HepG2 (cell line): Measurements from ENCODE around the gene FAM228B. TPM values are rescaled to one million over a fixed set of nuclear protein-coding genes. Genes with fewer than 3 reads are reported as not detected.
A peak's percentile ranks its signal among the peaks of the same experiment; 100 is the strongest.

Source experiments
- ATAC-seq: fragments of 200-7000 bp; cut with Tn5 transposase; 3 replicates; pipeline ENCODE4 v1.9.1; 2020; ENCODE audit warnings: mild to moderate bottlenecking, moderate library complexity
- BruUV-seq: library from RNA; stranded (reverse); fragments of 400-500 nt; replicated peaks from 2 replicates; lab custom pipeline; 2021; lab: Mats Ljungman, UMichigan
- CTCF ChIA-PET: fragments of 300-600 bp; formaldehyde crosslinking; extraction: SDS; loops from one replicate; lab custom pipeline; 2021; ENCODE audit warnings: low total read pairs, inconsistent platforms, low intra/inter-chr PET ratio; lab: Yijun Ruan, JAX
- POLR2A ChIA-PET: fragments of 350-600 bp; sonication (Branson Sonifier 250); formaldehyde crosslinking; loops from one replicate; lab custom pipeline; 2020; ENCODE audit warnings: antibody characterized with exemption, inconsistent platforms; lab: Yijun Ruan, JAX
- DNase-seq: peaks from one replicate; pipeline ENCODE4 v3.0.0-alpha.2; 2015; ENCODE audit warnings: low spot score
- FAIRE-seq: peaks from 3 replicates; lab custom pipeline; 2011; peaks lifted over from hg19 to GRCh38; lab: Jason Lieb, UNC
- H2AFZ ChIP-seq: one replicate; pipeline ENCODE4 v1.6.1; 2011; ENCODE audit warnings: low read length, inconsistent platforms
- H3K27ac ChIP-seq: fragments of 300-600 bp; 3 replicates; pipeline ENCODE4 v1.8.0; 2011; ENCODE audit warnings: mixed run types, mild to moderate bottlenecking, mixed read lengths, low read length, inconsistent platforms; ENCODE audit not compliant: insufficient read depth; ENCODE audit errors: extremely low read length
- H3K27me3 ChIP-seq, 2 experiments: fragments of 200-600 bp in 1 of 2; 2 replicates in 1 of 2; 3 replicates in 1 of 2; pipeline versions ENCODE4 v1.6.0 to v1.8.0; 2011; ENCODE audit warnings: low read length in 2 of 2, mild to moderate bottlenecking in 2 of 2, moderate library complexity in 2 of 2, inconsistent platforms in 1 of 2; ENCODE audit not compliant: insufficient read depth in 2 of 2, control insufficient read depth in 1 of 2
- H3K36me3 ChIP-seq, 2 experiments: fragments of 200-600 bp in 1 of 2; replicated peaks in 1 of 2; 2 replicates in 1 of 2; 3 replicates in 1 of 2; pipeline versions ENCODE4 v1.5.1 to v1.8.0; 2011; ENCODE audit warnings: low read length in 2 of 2, inconsistent platforms in 1 of 2; ENCODE audit not compliant: insufficient read depth in 2 of 2, control insufficient read depth in 1 of 2
- H3K4me1 ChIP-seq: 2 replicates; pipeline ENCODE4 v1.5.1; 2012; ENCODE audit warnings: low read length, inconsistent platforms; ENCODE audit not compliant: insufficient read depth
- H3K4me2 ChIP-seq: 2 replicates; pipeline ENCODE4 v1.6.0; 2011; ENCODE audit warnings: low read depth, low read length, inconsistent platforms
- H3K4me3 ChIP-seq, 3 experiments: fragments of 200-600 bp in 1 of 3; sonication (generic), shearing (Covaris generic) in 1 of 3; replicated peaks in 1 of 3; 2 replicates each; pipeline ENCODE4 v1.5.1; 2011 to 2016; ENCODE audit warnings: low read length in 3 of 3, inconsistent platforms in 2 of 3, low read depth in 2 of 3, mild to moderate bottlenecking in 2 of 3, control low read depth in 1 of 3, mixed read lengths in 1 of 3; ENCODE audit not compliant: insufficient read depth in 1 of 3
- H3K79me2 ChIP-seq: one replicate; pipeline ENCODE4 v1.6.1; 2011; ENCODE audit warnings: low read length, inconsistent platforms; ENCODE audit not compliant: insufficient read depth
- H3K9ac ChIP-seq: 2 replicates; pipeline ENCODE4 v1.6.0; 2011; ENCODE audit warnings: mild to moderate bottlenecking, low read depth, low read length, inconsistent platforms; ENCODE audit not compliant: insufficient read depth
- H3K9me3 ChIP-seq: 2 replicates; pipeline ENCODE4 v1.5.1; 2012; ENCODE audit warnings: mild to moderate bottlenecking, low read length
- H4K20me1 ChIP-seq: 2 replicates; pipeline ENCODE4 v1.6.0; 2011; ENCODE audit warnings: inconsistent platforms, mild to moderate bottlenecking, low read length, moderate library complexity; ENCODE audit not compliant: insufficient read depth
- ATM ChIP-seq: fragments of 450-650 bp; IDR thresholded peaks from 2 replicates; pipeline ENCODE4 v1.7.1; 2017; ENCODE audit warnings: mild to moderate bottlenecking, borderline replicate concordance
- FOXP1 ChIP-seq, 2 experiments: fragments of 450-650 bp in 1 of 2; IDR thresholded peaks; 2 replicates each; pipeline ENCODE4 v1.6.1; 2017 to 2018; ENCODE audit warnings: antibody characterized with exemption in 1 of 2
- HMG20A ChIP-seq: IDR thresholded peaks from 2 replicates; pipeline ENCODE4 v1.6.1; 2016; ENCODE audit warnings: borderline replicate concordance
- HOXA3 ChIP-seq: sonication (generic); formaldehyde crosslinking; IDR thresholded peaks from 2 replicates; pipeline ENCODE4 v1.5.0; 2020; ENCODE audit warnings: missing genetic modification reagents
- MAX ChIP-seq: IDR thresholded peaks from 2 replicates; pipeline ENCODE4 v1.6.1; 2012; ENCODE audit warnings: inconsistent platforms
- MTA1 ChIP-seq: sonication (generic); formaldehyde crosslinking; IDR thresholded peaks from 2 replicates; pipeline ENCODE4 v1.4.0; 2020; ENCODE audit warnings: missing genetic modification reagents, mild to moderate bottlenecking, borderline replicate concordance
- MXI1 ChIP-seq: IDR thresholded peaks from 3 replicates; pipeline ENCODE4 v1.6.1; 2012; ENCODE audit warnings: low read depth, low read length, inconsistent platforms, borderline replicate concordance
- NPAS2 ChIP-seq: sonication (generic); formaldehyde crosslinking; IDR thresholded peaks from 2 replicates; pipeline ENCODE4 v1.8.0; 2022; ENCODE audit warnings: mild to moderate bottlenecking, missing genetic modification reagents, borderline replicate concordance
- SRSF9 ChIP-seq: fragments of 200-400 bp; formaldehyde crosslinking; IDR thresholded peaks from 2 replicates; pipeline ENCODE4 v1.6.1; 2018; ENCODE audit warnings: borderline replicate concordance, mild to moderate bottlenecking, low read depth, low read length; ENCODE audit not compliant: insufficient read depth, poor library complexity, severe bottlenecking
- ZNF263 ChIP-seq: sonication (generic); formaldehyde crosslinking; IDR thresholded peaks from 2 replicates; pipeline ENCODE4 v1.4.0; 2020; ENCODE audit warnings: missing genetic modification reagents
- ZNF350 ChIP-seq: sonication (generic); formaldehyde crosslinking; IDR thresholded peaks from 2 replicates; pipeline ENCODE4 v1.4.0; 2020; ENCODE audit warnings: mild to moderate bottlenecking, low read depth, missing genetic modification reagents, borderline replicate concordance
- ZNF570 ChIP-seq: sonication (generic); formaldehyde crosslinking; IDR thresholded peaks from 2 replicates; pipeline ENCODE4 v1.4.0; 2020; ENCODE audit warnings: mild to moderate bottlenecking, missing genetic modification reagents, borderline replicate concordance
- WGBS: methylation state at CpG from one replicate; pipeline ENCODE4 v1.1.6; 2017; ENCODE audit warnings: low lambda C conversion rate; 5-methylcytosine and 5-hydroxymethylcytosine counted together
- in situ Hi-C: cut with HindIII; loops from 2 replicates; pipeline ENCODE4 v1.10.0; 2017; ENCODE audit warnings: low pct_unique_long_range_greater_than_20kb; ENCODE audit not compliant: extremely low pct_ligation_motif_present
- intact Hi-C: fragments of 100-400 bp; cut with micrococcal nuclease; formaldehyde crosslinking; loops from one replicate; pipeline ENCODE4 v1.10.0; 2022; ENCODE audit not compliant: unreplicated experiment
- polyA plus RNA-seq, 8 experiments: library from polyadenylated mRNA; depleted of rRNA in 3 of 8; stranded (reverse) in 7 of 8; unstranded in 1 of 8; fragments of >200 nt; fragmentation: Illumina TruSeq in 4 of 8; extraction: Trizol in 4 of 8; gene quantifications; 2 replicates each; pipeline versions ENCODE4 v1.2.1 to v1.2.3, GENCODE V29; 2011 to 2016; ENCODE audit warnings: low read depth in 4 of 8, missing spikeins in 1 of 8, mixed read lengths in 1 of 8; ENCODE audit not compliant: insufficient read depth in 1 of 8
- total RNA-seq, 5 experiments: library from RNA; depleted of rRNA; stranded (reverse); fragments of >200 nt; fragmentation: Illumina TruSeq; extraction: Trizol; gene quantifications; 2 replicates each; pipeline ENCODE4 v1.2.3, GENCODE V29; 2016; ENCODE audit warnings: low read depth in 1 of 5
- TF ChIP-seq, protein P1 (sequence below): sonication (generic); formaldehyde crosslinking; IDR thresholded peaks from one replicate; pipeline ENCODE4 v1.5.1; 2020; ENCODE audit warnings: mild to moderate bottlenecking, missing genetic modification reagents; ENCODE audit errors: not compliant biosample characterization

The FAM228B gene
- total and polyA plus RNA-seq, 2 of the 13 experiments (the other 11 are each of a cell fraction or from before 2014, with no cell fraction given) = 0.79 to 1.1 TPM

GRCh38 chr2:24084386-24085199 lies 38.7 kb upstream of the FAM228B start, which contains the start of gene TP53I3:
Gene TP53I3, minus strand, starts transcription at chr2:24084834. Its CDS starts 508 bp downstream, at chr2:24084326.
- WGBS = 3% methylated on average over 13 of the region's 44 CpGs
- BruUV-seq = TSS peak; percentile 56
- FAIRE-seq = peak; percentile 63
- TF ChIP-seq ZNF350 = peak; percentile 85; the same call in 1 of the 2 replicates
- no peak for TF ChIP-seq NPAS2 (CRISPR knock-in tag)
- no peak; the same call in 1 of the 2 replicates for TF ChIP-seq MTA1 (CRISPR knock-in tag)
- no peak for TF ChIP-seq SRSF9
- TF ChIP-seq ATM = no peak
- TF ChIP-seq HMG20A = no peak
- TF ChIP-seq HOXA3 (CRISPR knock-in tag) = peak; percentile 11
- TF ChIP-seq ZNF570 (CRISPR knock-in tag) = no peak
- TF ChIP-seq MXI1 = no peak; the same call in 2 of the 3 replicates
- no peak for TF ChIP-seq FOXP1 (IDR thresholded peaks at IDR 0.05)
- no peak for TF ChIP-seq FOXP1 (CRISPR knock-in tag; IDR thresholded peaks at IDR 0.05)
- TF ChIP-seq, protein P1, sequence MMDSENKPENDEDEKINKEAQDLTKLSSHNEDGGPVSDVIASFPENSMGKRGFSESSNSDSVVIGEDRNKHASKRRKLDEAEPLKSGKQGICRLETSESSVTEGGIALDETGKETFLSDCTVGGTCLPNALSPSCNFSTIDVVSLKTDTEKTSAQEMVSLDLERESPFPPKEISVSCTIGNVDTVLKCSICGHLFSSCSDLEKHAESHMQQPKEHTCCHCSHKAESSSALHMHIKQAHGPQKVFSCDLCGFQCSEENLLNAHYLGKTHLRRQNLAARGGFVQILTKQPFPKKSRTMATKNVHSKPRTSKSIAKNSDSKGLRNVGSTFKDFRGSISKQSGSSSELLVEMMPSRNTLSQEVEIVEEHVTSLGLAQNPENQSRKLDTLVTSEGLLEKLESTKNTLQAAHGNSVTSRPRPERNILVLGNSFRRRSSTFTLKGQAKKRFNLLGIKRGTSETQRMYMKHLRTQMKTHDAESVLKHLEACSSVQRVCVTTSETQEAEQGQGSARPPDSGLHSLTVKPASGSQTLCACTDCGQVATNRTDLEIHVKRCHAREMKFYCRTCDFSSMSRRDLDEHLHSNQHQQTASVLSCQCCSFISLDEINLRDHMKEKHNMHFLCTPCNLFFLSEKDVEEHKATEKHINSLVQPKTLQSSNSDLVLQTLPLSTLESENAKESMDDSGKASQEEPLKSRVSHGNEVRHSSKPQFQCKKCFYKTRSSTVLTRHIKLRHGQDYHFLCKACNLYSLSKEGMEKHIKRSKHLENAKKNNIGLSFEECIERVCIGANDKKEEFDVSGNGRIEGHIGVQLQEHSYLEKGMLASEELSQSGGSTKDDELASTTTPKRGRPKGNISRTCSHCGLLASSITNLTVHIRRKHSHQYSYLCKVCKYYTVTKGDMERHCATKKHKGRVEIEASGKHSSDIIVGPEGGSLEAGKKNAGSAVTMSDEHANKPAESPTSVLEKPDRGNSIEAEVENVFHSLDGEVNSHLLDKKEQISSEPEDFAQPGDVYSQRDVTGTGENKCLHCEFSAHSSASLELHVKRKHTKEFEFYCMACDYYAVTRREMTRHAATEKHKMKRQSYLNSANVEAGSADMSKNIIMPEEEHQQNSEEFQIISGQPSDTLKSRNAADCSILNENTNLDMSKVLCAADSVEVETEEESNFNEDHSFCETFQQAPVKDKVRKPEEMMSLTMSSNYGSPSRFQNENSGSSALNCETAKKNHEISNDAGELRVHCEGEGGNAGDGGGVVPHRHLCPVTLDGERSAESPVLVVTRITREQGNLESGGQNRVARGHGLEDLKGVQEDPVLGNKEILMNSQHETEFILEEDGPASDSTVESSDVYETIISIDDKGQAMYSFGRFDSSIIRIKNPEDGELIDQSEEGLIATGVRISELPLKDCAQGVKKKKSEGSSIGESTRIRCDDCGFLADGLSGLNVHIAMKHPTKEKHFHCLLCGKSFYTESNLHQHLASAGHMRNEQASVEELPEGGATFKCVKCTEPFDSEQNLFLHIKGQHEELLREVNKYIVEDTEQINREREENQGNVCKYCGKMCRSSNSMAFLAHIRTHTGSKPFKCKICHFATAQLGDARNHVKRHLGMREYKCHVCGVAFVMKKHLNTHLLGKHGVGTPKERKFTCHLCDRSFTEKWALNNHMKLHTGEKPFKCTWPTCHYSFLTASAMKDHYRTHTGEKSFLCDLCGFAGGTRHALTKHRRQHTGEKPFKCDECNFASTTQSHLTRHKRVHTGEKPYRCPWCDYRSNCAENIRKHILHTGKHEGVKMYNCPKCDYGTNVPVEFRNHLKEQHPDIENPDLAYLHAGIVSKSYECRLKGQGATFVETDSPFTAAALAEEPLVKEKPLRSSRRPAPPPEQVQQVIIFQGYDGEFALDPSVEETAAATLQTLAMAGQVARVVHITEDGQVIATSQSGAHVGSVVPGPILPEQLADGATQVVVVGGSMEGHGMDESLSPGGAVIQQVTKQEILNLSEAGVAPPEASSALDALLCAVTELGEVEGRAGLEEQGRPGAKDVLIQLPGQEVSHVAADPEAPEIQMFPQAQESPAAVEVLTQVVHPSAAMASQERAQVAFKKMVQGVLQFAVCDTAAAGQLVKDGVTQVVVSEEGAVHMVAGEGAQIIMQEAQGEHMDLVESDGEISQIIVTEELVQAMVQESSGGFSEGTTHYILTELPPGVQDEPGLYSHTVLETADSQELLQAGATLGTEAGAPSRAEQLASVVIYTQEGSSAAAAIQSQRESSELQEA (CRISPR knock-in tag) = peak; percentile 82
- peak; percentile 23; the same call in 1 of the 2 replicates for TF ChIP-seq ZNF263 (CRISPR knock-in tag)
- no peak for TF ChIP-seq MAX

More at GRCh38 chr2:24084386-24085199, 38.7 kb upstream of the FAM228B start, which contains the start of gene TP53I3:
- ChIA-PET CTCF (interaction anchor here (0.7 to 3.5 kb wide), 6 partner anchors 27 to 157 kb away, joined by 3 to 71 read pairs (median 8); partner anchors contain the start of gene ATAD2B), POLR2A (interaction anchor here (0.6 to 3.4 kb wide), 42 partner anchors 8 to 629 kb away, joined by 3 to 99 read pairs (median 5); partner anchors contain the start of genes ATAD2B, FAM228B, ITSN2 and PFN4)
- Histone ChIP-seq H3K9ac (peak within 1 kb of the TSS; percentile 79), H3K27me3 (no peaks in the 10 kb centered on the region; a peak in 1 of 5 replicates), H3K4me3 (peak within 1 kb of the TSS; percentile 67 to 84 (median 74)), H3K36me3 (peaks cover 5 to 9% of the 10 kb centered on the region in 2 experiments; a peak in 3 of 5 replicates), H2AFZ (peak within 1 kb of the TSS; percentile 88), H3K27ac (peak within 1 kb of the TSS; percentile 89), H3K4me1 (peaks cover 30% of the 10 kb centered on the region), H4K20me1 (no peaks in the 10 kb centered on the region), H3K4me2 (peak within 1 kb of the TSS; percentile 91), H3K9me3 (no peaks in the 10 kb centered on the region), H3K79me2 (no peaks in the 10 kb centered on the region)
- ATAC-seq = peak; percentile 92
- in situ Hi-C loops (loop anchor here (10.0 kb wide), 1 partner anchor 80 kb away; no protein-coding TSS in a partner anchor), intact Hi-C loops (loop anchor here (1.0 to 5.0 kb wide), 6 partner anchors 37 to 262 kb away; partner anchors contain the start of genes ATAD2B, FAM228B, PFN4 and WDCP)
- DNase-seq = peak; percentile 87
